Progenitor cell of endocrine pancreas (in vitro differentiated cells): ENCODE measurements around the gene NEU4. TPM values are rescaled to one million over a fixed set of nuclear protein-coding genes. Genes with fewer than 3 reads are reported as not detected.
"Not testable (repeated sequence)": the region's sequence is repeated elsewhere in the genome, so short reads cannot be mapped to it uniquely, and the experiment has no call there.

Experiments used
- DNase-seq: peaks from one replicate; pipeline ENCODE4 v3.0.0; 2021; ENCODE audit warnings: low spot score; ENCODE audit not compliant: unreplicated experiment
- H3K27ac Mint-ChIP-seq: 2 replicates; pipeline ENCODE4 v1.8.0; 2021; ENCODE audit warnings: mild to moderate bottlenecking, moderate library complexity, mixed read lengths
- H3K27me3 Mint-ChIP-seq: 2 replicates; pipeline ENCODE4 v1.8.0; 2021; ENCODE audit warnings: mixed read lengths
- H3K36me3 Mint-ChIP-seq: 2 replicates; pipeline ENCODE4 v1.8.0; 2022; ENCODE audit warnings: mixed read lengths; ENCODE audit not compliant: insufficient read depth
- H3K4me1 Mint-ChIP-seq: 2 replicates; pipeline ENCODE4 v1.8.0; 2021; ENCODE audit warnings: low read depth, mixed read lengths
- H3K4me3 Mint-ChIP-seq: 2 replicates; pipeline ENCODE4 v1.8.0; 2021; ENCODE audit warnings: low read depth, mild to moderate bottlenecking, moderate library complexity, mixed read lengths
- H3K9me3 Mint-ChIP-seq: 2 replicates; pipeline ENCODE4 v1.8.0; 2021; ENCODE audit warnings: low read depth, mixed read lengths
- CTCF ChIP-seq: fragments of 200-600 bp; sonication (generic); IDR thresholded peaks from one replicate; pipeline ENCODE4 v1.5.0; 2021; ENCODE audit warnings: antibody characterized with exemption, mild to moderate bottlenecking; ENCODE audit not compliant: unreplicated experiment
- total RNA-seq: library from RNA; stranded (reverse); gene quantifications from 2 replicates; pipeline ENCODE4 v1.2.1, GENCODE V29; 2021

Gene NEU4
- total RNA-seq, 1 donor from 2014 or later: 1.3 TPM

- no peak for DNase-seq
- H3K4me3 Mint-ChIP-seq: no peak overlapping the region
- peak overlapping the region; percentile 94 for H3K27ac Mint-ChIP-seq
- H3K36me3 Mint-ChIP-seq: peaks cover 3% of the 10 kb centered on the region
- peaks cover 17% of the 10 kb centered on the region for H3K9me3 Mint-ChIP-seq
- H3K27me3 Mint-ChIP-seq: peaks cover 16% of the 10 kb centered on the region
- no peak for TF ChIP-seq CTCF
- no peaks in the 10 kb centered on the region for H3K4me1 Mint-ChIP-seq
These were observed 13.3 kb downstream of the NEU4 start for GRCh38 chr2:241822264-241822623.

GRCh38 chr2:241823531-241824437 lies 14.8 kb downstream of the NEU4 start:
- DNase-seq: not testable (repeated sequence)
- H3K4me3 Mint-ChIP-seq: peak overlapping the region; percentile 37

GRCh38 chr2:241827394-241827793 lies 18.4 kb downstream of the NEU4 start:
- peaks cover 3% of the 10 kb centered on the region for H3K36me3 Mint-ChIP-seq
- DNase-seq: no peak
- H3K4me3 Mint-ChIP-seq: no peak overlapping the region
- H3K27ac Mint-ChIP-seq: no peak overlapping the region
- H3K27me3 Mint-ChIP-seq: peaks cover 20% of the 10 kb centered on the region
- TF ChIP-seq CTCF: no peak
- H3K4me1 Mint-ChIP-seq: no peaks in the 10 kb centered on the region
- H3K9me3 Mint-ChIP-seq: peaks cover 27% of the 10 kb centered on the region

More at GRCh38 chr2:241823531-241824437, 14.8 kb downstream of the NEU4 start:
- H3K36me3 Mint-ChIP-seq, H3K4me1 Mint-ChIP-seq: not testable (repeated sequence)
- Mint-ChIP-seq H3K27me3 (peaks cover 16% of the 10 kb centered on the region), H3K9me3 (peaks cover 24% of the 10 kb centered on the region), H3K27ac (peak overlapping the region; percentile 99)

GRCh38 chr2:241833101-241833663 lies 24.2 kb downstream of the NEU4 start:
- H3K36me3 Mint-ChIP-seq: no peaks in the 10 kb centered on the region
- H3K4me3 Mint-ChIP-seq: no peak overlapping the region
- no peak for DNase-seq
- H3K27me3 Mint-ChIP-seq: peaks cover 17% of the 10 kb centered on the region
- TF ChIP-seq CTCF: no peak
- H3K4me1 Mint-ChIP-seq: peaks cover 1% of the 10 kb centered on the region
- peaks cover 9% of the 10 kb centered on the region for H3K9me3 Mint-ChIP-seq
- no peak overlapping the region for H3K27ac Mint-ChIP-seq

GRCh38 chr2:241833756-241834526 lies 24.9 kb downstream of the NEU4 start:
- not testable (repeated sequence) for H3K4me1 Mint-ChIP-seq, H3K9me3 Mint-ChIP-seq

GRCh38 chr2:241834527-241835210 lies 25.7 kb downstream of the NEU4 start:
- H3K4me1 Mint-ChIP-seq: peaks cover 1% of the 10 kb centered on the region
- no peak overlapping the region for H3K27ac Mint-ChIP-seq
- DNase-seq: no peak
- H3K36me3 Mint-ChIP-seq: no peaks in the 10 kb centered on the region
- peaks cover 7% of the 10 kb centered on the region for H3K9me3 Mint-ChIP-seq
- peaks cover 21% of the 10 kb centered on the region for H3K27me3 Mint-ChIP-seq
- TF ChIP-seq CTCF: no peak
- H3K4me3 Mint-ChIP-seq: no peak overlapping the region

More at GRCh38 chr2:241833756-241834526, 24.9 kb downstream of the NEU4 start:
- not testable (repeated sequence) for H3K36me3 Mint-ChIP-seq, H3K4me3 Mint-ChIP-seq, H3K27ac Mint-ChIP-seq, DNase-seq
- peaks cover 21% of the 10 kb centered on the region for H3K27me3 Mint-ChIP-seq
